ENCODE measurements around the gene PRH2. TPM values are rescaled to one million over a fixed set of nuclear protein-coding genes. Genes with fewer than 3 reads are reported as not detected.

The PRH2 gene
- total RNA-seq, 8 experiments from 2014 or later: 0.78 to 3.9 (median 1.4) TPM; not detected in 2

DNA sequence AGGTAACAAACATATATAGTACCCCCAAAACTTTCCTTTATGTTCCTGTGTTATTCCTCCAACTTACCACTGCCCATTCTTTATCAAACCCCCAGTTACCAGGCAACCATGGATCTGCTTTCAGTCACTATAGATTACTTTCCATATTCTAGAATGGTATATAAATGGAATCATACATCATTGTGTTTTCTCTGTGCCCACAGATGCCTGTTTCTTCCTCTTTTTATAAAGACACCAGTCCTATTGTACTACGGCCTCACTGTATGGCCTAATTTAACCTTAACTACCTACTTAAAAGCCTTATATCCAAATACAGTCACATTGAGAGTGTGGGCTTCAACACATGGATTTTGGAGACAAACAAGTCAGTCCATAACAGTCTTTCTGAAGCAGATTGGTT, 7.5 kb downstream of the PRH2 start:
- no peak overlapping the region for H3K27ac ChIP-seq
- H3K4me3 ChIP-seq: no peak overlapping the region
- WGBS, 10 experiments: 88 to 100% (median 100%) methylated on average over 1 of the region's 1 CpG; no CpG with 5 or more reads in 2 of the 10 experiments
- H3K4me1 ChIP-seq (replicated peaks in 1 of 2): no peaks in the 10 kb centered on the region
- in situ Hi-C loops (cut with MboI; ENCODE audit: low pct_unique_long_range_greater_than_20kb in 2 of 9, low sequenced_read_pairs in 9 of 9, unreplicated experiment in 9 of 9): no loop called here
- ATAC-seq (replicated peaks in 6 of 8): no peak

- no peak within 1 kb of the TSS for H3K27ac ChIP-seq
- no peak for ATAC-seq (replicated peaks in 6 of 8)
- H3K4me1 ChIP-seq (replicated peaks in 1 of 2): no peaks in the 10 kb centered on the region
- WGBS, 10 experiments: 10 to 100% (median 76%) methylated on average over 1 of the region's 1 CpG; no CpG with 5 or more reads in 2 of the 10 experiments
- in situ Hi-C loops (cut with MboI; ENCODE audit: low pct_unique_long_range_greater_than_20kb in 2 of 9, low sequenced_read_pairs in 9 of 9, unreplicated experiment in 9 of 9): no loop called here
- H3K4me3 ChIP-seq: no peak within 1 kb of the TSS
Measured at GRCh38 chr12:10939163-10939562, 10.1 kb downstream of the PRH2 start, which contains the start of gene TAS2R14. Gene TAS2R14, minus strand, starts transcription at chr12:10939263. Its CDS starts 56 bp downstream, at chr12:10939207.

GRCh38 chr12:10940389-10940788, 11.4 kb downstream of the PRH2 start:
- Histone ChIP-seq H3K27ac (no peak overlapping the region), H3K4me1 (replicated peaks in 1 of 2) (no peaks in the 10 kb centered on the region), H3K4me3 (no peak overlapping the region)
- peak in 4 of 8 experiments; percentile 35 to 86 (median 44) for ATAC-seq (replicated peaks in 6 of 8)
- in situ Hi-C loops (cut with MboI; ENCODE audit: low pct_unique_long_range_greater_than_20kb in 2 of 9, low sequenced_read_pairs in 9 of 9, unreplicated experiment in 9 of 9): no loop called here
- WGBS, 10 experiments: 20 to 100% (median 86%) methylated on average over 1 to 2 of the region's 2 CpGs; no CpG with 5 or more reads in 1 of the 10 experiments

- no peak for ATAC-seq (replicated peaks in 6 of 8)
- H3K27ac ChIP-seq: no peak overlapping the region
- no peak overlapping the region for H3K4me3 ChIP-seq
- in situ Hi-C loops (cut with MboI; ENCODE audit: low pct_unique_long_range_greater_than_20kb in 2 of 9, low sequenced_read_pairs in 9 of 9, unreplicated experiment in 9 of 9): no loop called here
- no peaks in the 10 kb centered on the region for H3K4me1 ChIP-seq (replicated peaks in 1 of 2)
Measured at GRCh38 chr12:10941369-10941768, 12.3 kb downstream of the PRH2 start.

DNA sequence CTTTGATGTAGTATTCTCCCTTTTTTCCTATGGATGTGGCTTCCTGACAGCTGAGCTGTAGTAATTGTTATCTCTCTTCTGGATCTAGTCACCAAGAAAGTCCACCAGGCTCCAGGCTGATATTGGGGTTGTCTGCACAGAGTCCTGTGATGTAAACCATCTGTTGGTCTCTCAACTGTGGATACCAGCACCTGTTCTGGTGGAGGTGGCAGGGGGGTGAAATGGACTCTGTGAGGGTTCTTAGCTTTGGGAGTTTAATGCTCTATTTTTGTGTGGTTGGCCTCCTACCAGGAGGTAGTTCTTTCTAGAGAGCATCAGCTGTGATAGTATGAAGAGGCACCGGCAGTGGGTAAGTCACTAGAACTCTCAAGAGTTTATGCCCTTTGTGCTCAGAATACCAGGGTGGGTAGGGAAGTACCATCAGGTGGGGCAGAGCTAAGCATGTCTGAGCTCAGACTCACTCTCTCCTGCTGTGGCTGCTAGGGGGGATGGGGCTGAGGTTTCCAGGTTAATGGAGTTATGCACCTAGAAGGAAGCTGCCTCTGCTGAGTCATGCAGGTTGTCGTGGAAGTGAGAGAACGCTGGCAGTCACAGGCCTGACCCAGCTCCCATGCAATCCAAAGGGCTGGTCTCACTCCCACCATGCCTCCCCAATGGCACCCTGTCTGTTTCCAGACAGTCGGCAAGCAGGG, 13.0 kb downstream of the PRH2 start:
- H3K27ac ChIP-seq: no peak overlapping the region
- no peak overlapping the region for H3K4me3 ChIP-seq
- ATAC-seq (replicated peaks in 6 of 8): peak in 1 of 8 experiments; percentile 19
- 53 to 100% (median 82%) methylated on average over 1 to 2 of the region's 4 CpGs; no CpG with 5 or more reads in 4 of the 10 experiments for WGBS, 10 experiments
- H3K4me1 ChIP-seq (replicated peaks in 1 of 2): no peaks in the 10 kb centered on the region
- in situ Hi-C loops (cut with MboI; ENCODE audit: low pct_unique_long_range_greater_than_20kb in 2 of 9, low sequenced_read_pairs in 9 of 9, unreplicated experiment in 9 of 9): no loop called here

DNA sequence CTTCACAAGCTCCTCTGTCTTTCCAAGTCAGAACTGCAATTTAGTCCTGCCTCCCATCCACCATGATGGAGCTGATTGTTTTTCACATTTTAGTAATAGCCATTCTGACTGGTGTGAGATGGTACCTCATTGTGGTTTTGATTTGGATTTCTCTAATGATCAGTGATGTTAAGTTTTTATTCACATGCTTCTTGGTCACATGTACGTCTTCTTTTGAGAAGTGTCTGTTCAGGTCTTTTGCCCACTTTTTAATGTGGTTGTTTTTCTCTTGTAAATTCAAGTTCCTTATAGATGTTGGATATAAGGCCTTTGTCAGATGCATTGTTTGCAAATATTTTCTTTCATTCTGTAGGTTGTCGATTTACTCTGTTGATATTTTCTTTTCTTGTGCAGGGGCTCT, 14.1 kb downstream of the PRH2 start:
- in situ Hi-C loops (cut with MboI; ENCODE audit: low pct_unique_long_range_greater_than_20kb in 2 of 9, low sequenced_read_pairs in 9 of 9, unreplicated experiment in 9 of 9): no loop called here
- WGBS, 10 experiments: 60 to 100% (median 96%) methylated on average over 1 to 2 of the region's 2 CpGs; no CpG with 5 or more reads in 1 of the 10 experiments
- no peak for ATAC-seq (replicated peaks in 6 of 8)
- H3K4me3 ChIP-seq: no peak overlapping the region
- H3K27ac ChIP-seq: no peak overlapping the region
- H3K4me1 ChIP-seq (replicated peaks in 1 of 2): no peaks in the 10 kb centered on the region

- WGBS, 10 experiments: 45 to 100% (median 94%) methylated on average over 2 to 4 of the region's 4 CpGs; no CpG with 5 or more reads in 1 of the 10 experiments
- no peak overlapping the region for H3K4me3 ChIP-seq
- in situ Hi-C loops (cut with MboI; ENCODE audit: low pct_unique_long_range_greater_than_20kb in 2 of 9, low sequenced_read_pairs in 9 of 9, unreplicated experiment in 9 of 9): loop anchor here in 2 of 9 experiments (25.0 kb wide), 1 partner anchor 235 kb away; the partner anchor contains the start of gene TAS2R42 (in 2 of the 2)
Measured at GRCh38 chr12:10952645-10953044, 23.6 kb downstream of the PRH2 start.

GRCh38 chr12:10956085-10956484, 27.0 kb downstream of the PRH2 start:
- no peak for ATAC-seq (replicated peaks in 6 of 8)
- Histone ChIP-seq H3K4me1 (replicated peaks in 1 of 2) (no peaks in the 10 kb centered on the region), H3K27ac (no peak overlapping the region), H3K4me3 (no peak overlapping the region)
- in situ Hi-C loops (cut with MboI; ENCODE audit: low pct_unique_long_range_greater_than_20kb in 2 of 9, low sequenced_read_pairs in 9 of 9, unreplicated experiment in 9 of 9): loop anchor here in 2 of 9 experiments (25.0 kb wide), 1 partner anchor 231 kb away; the partner anchor contains the start of gene TAS2R42 (in 2 of the 2)

More at GRCh38 chr12:10952645-10953044, 23.6 kb downstream of the PRH2 start:
- Histone ChIP-seq H3K4me1 (replicated peaks in 1 of 2) (no peaks in the 10 kb centered on the region), H3K27ac (no peak overlapping the region)
- no peak for ATAC-seq (replicated peaks in 6 of 8)

GRCh38 chr12:10957741-10958140, 28.7 kb downstream of the PRH2 start:
- Histone ChIP-seq H3K4me1 (replicated peaks in 1 of 2) (no peaks in the 10 kb centered on the region), H3K4me3 (no peak overlapping the region), H3K27ac (no peak overlapping the region)
- ATAC-seq (replicated peaks in 6 of 8): no peak
- in situ Hi-C loops (cut with MboI; ENCODE audit: low pct_unique_long_range_greater_than_20kb in 2 of 9, low sequenced_read_pairs in 9 of 9, unreplicated experiment in 9 of 9): loop anchor here in 2 of 9 experiments (25.0 kb wide), 1 partner anchor 230 kb away; the partner anchor contains the start of gene TAS2R42 (in 2 of the 2)

- in situ Hi-C loops (cut with MboI; ENCODE audit: low pct_unique_long_range_greater_than_20kb in 2 of 9, low sequenced_read_pairs in 9 of 9, unreplicated experiment in 9 of 9): loop anchor here in 2 of 9 experiments (25.0 kb wide), 1 partner anchor 227 kb away; the partner anchor contains the start of gene TAS2R42 (in 2 of the 2)
- H3K4me3 ChIP-seq: no peak overlapping the region
- WGBS, 10 experiments: 57 to 100% (median 94%) methylated on average over 1 to 2 of the region's 2 CpGs; no CpG with 5 or more reads in 3 of the 10 experiments
- no peak overlapping the region for H3K27ac ChIP-seq
- no peaks in the 10 kb centered on the region for H3K4me1 ChIP-seq (replicated peaks in 1 of 2)
- peak in 1 of 8 experiments; percentile 36 for ATAC-seq (replicated peaks in 6 of 8)
Measured at GRCh38 chr12:10959804-10960203, 30.8 kb downstream of the PRH2 start.

DNA sequence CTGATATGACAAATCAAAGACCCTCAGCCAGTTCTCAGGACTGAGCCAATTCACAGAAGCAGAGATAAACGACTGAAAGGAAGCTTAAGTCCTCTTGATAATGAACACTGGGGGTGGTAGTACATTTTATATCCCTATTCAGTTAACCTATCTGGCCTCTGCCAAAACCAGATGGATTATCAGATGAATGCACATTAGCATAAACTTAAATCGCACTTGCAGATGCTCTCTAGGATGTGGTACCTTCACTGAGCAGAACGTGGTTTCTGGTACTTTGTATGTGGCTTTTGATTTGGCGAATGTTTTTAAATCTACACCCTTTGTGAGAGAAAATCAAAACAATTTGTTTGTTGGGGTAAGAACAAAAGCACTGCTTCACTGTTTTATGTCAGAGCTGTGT, 31.2 kb downstream of the PRH2 start:
- in situ Hi-C loops (cut with MboI; ENCODE audit: low pct_unique_long_range_greater_than_20kb in 2 of 9, low sequenced_read_pairs in 9 of 9, unreplicated experiment in 9 of 9): loop anchor here in 2 of 9 experiments (25.0 kb wide), 1 partner anchor 227 kb away; the partner anchor contains the start of gene TAS2R42 (in 2 of the 2)
- ATAC-seq (replicated peaks in 6 of 8): no peak
- 40 to 100% (median 87%) methylated on average over 1 to 4 of the region's 4 CpGs; no CpG with 5 or more reads in 1 of the 10 experiments for WGBS, 10 experiments
- H3K4me1 ChIP-seq (replicated peaks in 1 of 2): no peaks in the 10 kb centered on the region
- H3K27ac ChIP-seq: no peak overlapping the region
- no peak overlapping the region for H3K4me3 ChIP-seq

GRCh38 chr12:10965476-10965875, 36.4 kb downstream of the PRH2 start:
- no peak overlapping the region for H3K4me3 ChIP-seq
- ATAC-seq (replicated peaks in 6 of 8): peak in 2 of 8 experiments; percentile 27 to 57
- 43 to 100% (median 100%) methylated on average over 1 of the region's 1 CpG; no CpG with 5 or more reads in 1 of the 10 experiments for WGBS, 10 experiments
- in situ Hi-C loops (cut with MboI; ENCODE audit: low pct_unique_long_range_greater_than_20kb in 2 of 9, low sequenced_read_pairs in 9 of 9, unreplicated experiment in 9 of 9): loop anchor here in 2 of 9 experiments (25.0 kb wide), 1 partner anchor 222 kb away; the partner anchor contains the start of gene TAS2R42 (in 2 of the 2)
- H3K27ac ChIP-seq: no peak overlapping the region
- H3K4me1 ChIP-seq (replicated peaks in 1 of 2): no peaks in the 10 kb centered on the region

DNA sequence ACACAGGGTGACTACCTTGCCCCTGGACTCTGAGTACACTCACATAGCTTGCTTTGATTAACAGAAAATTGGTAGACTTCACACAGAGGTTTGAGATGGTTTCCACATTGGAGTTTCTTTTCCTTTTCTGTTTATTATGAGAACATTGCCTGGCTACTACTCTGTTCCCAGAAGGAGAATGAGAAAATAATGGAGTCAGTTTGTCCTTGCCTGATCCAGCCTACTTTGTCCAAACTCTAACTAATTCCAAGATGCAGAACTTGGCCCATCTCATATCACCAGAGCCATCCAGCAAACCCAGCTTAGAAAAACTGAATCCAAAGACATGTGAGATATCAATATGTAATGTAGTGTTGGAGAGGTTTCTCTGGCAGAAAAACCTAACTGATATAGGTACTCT, 37.3 kb downstream of the PRH2 start:
- in situ Hi-C loops (cut with MboI; ENCODE audit: low pct_unique_long_range_greater_than_20kb in 2 of 9, low sequenced_read_pairs in 9 of 9, unreplicated experiment in 9 of 9): loop anchor here in 2 of 9 experiments (25.0 kb wide), 1 partner anchor 221 kb away; the partner anchor contains the start of gene TAS2R42 (in 2 of the 2)
- H3K4me1 ChIP-seq (replicated peaks in 1 of 2): no peaks in the 10 kb centered on the region
- H3K4me3 ChIP-seq: no peak overlapping the region
- ATAC-seq (replicated peaks in 6 of 8): no peak
- no peak overlapping the region for H3K27ac ChIP-seq
